Spleen (tissue), 11 donors: ENCODE measurements around the gene VSTM1. TPM values are rescaled to one million over a fixed set of nuclear protein-coding genes. Genes with fewer than 3 reads are reported as not detected.

Experiments used
- DNase-seq: peaks from one replicate; pipeline ENCODE4 v3.0.0-alpha.2; 2020
- H3K27ac ChIP-seq, 8 donors: fragments of 200-600 bp; sonication (generic) in 7 of 8; 1 replicate in 4 of 8; 2 replicates in 4 of 8; pipeline versions ENCODE4 v1.5.0 to v1.8.0; 2016 to 2021; ENCODE audit warnings: inconsistent platforms in 4 of 8, mild to moderate bottlenecking in 4 of 8, moderate library complexity in 1 of 8
- H3K27me3 ChIP-seq, 7 donors: fragments of 200-600 bp; sonication (generic) in 6 of 7; replicated peaks in 1 of 7; 1 replicate in 4 of 7; 2 replicates in 3 of 7; pipeline versions ENCODE4 v1.5.0 to v1.8.0; 2016 to 2021; ENCODE audit warnings: inconsistent platforms in 3 of 7, mild to moderate bottlenecking in 1 of 7
- H3K36me3 ChIP-seq, 6 donors: fragments of 200-600 bp; sonication (generic) in 5 of 6; 1 replicate in 4 of 6; 2 replicates in 2 of 6; pipeline versions ENCODE4 v1.5.0 to v1.8.0; 2016 to 2021; ENCODE audit warnings: inconsistent platforms in 2 of 6
- H3K4me1 ChIP-seq, 6 donors: fragments of 200-600 bp; sonication (generic) in 5 of 6; 1 replicate in 3 of 6; 2 replicates in 3 of 6; pipeline versions ENCODE4 v1.5.0 to v1.8.0; 2016 to 2021; ENCODE audit warnings: inconsistent platforms in 3 of 6
- H3K4me3 ChIP-seq, 8 donors: fragments of 200-600 bp; sonication (generic) in 7 of 8; 1 replicate in 4 of 8; 2 replicates in 4 of 8; pipeline versions ENCODE4 v1.5.0 to v1.8.0; 2016 to 2021; ENCODE audit warnings: inconsistent platforms in 4 of 8, mild to moderate bottlenecking in 4 of 8, moderate library complexity in 2 of 8
- H3K9me3 ChIP-seq, 8 donors: fragments of 200-600 bp; sonication (generic) in 7 of 8; 1 replicate in 4 of 8; 2 replicates in 4 of 8; pipeline versions ENCODE4 v1.5.0 to v1.8.0; 2016 to 2021; ENCODE audit warnings: inconsistent platforms in 4 of 8
- POLR2A ChIP-seq, 3 donors: fragments of 450-650 bp; IDR thresholded peaks; one replicate each; pipeline ENCODE4 v1.5.1; 2017; ENCODE audit warnings: antibody characterized with exemption in 3 of 3, mild to moderate bottlenecking in 1 of 3
- POLR2AphosphoS5 ChIP-seq, 3 donors: sonication (generic); formaldehyde crosslinking; IDR thresholded peaks; one replicate each; pipeline ENCODE4 v1.5.1; 2017; ENCODE audit warnings: antibody characterized with exemption in 3 of 3
- WGBS, 5 donors: extraction: QIAGEN DNeasy Blood & Tissue Kit in 3 of 5; methylation state at CpG; one replicate each; pipeline versions ENCODE4 v1.1.5 to v1.1.7; 2013 to 2018; 5-methylcytosine and 5-hydroxymethylcytosine counted together
- intact Hi-C: fragments of 100-400 bp; cut with DNase I; formaldehyde crosslinking; loops from one replicate; pipeline ENCODE4 v1.15.0; 2023; ENCODE audit warnings: low total_unique reads
- polyA plus RNA-seq, 3 donors: library from polyadenylated mRNA; stranded (reverse); fragments of 200-250 nt; gene quantifications; one replicate each; pipeline ENCODE4 v1.2.1, GENCODE V29; 2013
- total RNA-seq, 7 donors: library from RNA; depleted of rRNA in 3 of 7; stranded (reverse); fragments of >200 nt in 3 of 7; fragmentation: NEBNext Ultra II Directional in 4 of 7; extraction: Animal tissue kit (Norgen Biotek cat#: 25700) in 4 of 7; gene quantifications; one replicate each; pipeline versions ENCODE4 v1.1.0 to v1.2.1, GENCODE V29; 2016 to 2021
- TF ChIP-seq, protein P1 (sequence below), 11 experiments: fragments of 200-600 bp in 7 of 11; fragments of 450-650 bp in 4 of 11; sonication (generic) in 4 of 11; IDR thresholded peaks in 8 of 11; conservative IDR thresholded peaks in 3 of 11; 1 replicate in 7 of 11; 2 replicates in 4 of 11; pipeline versions ENCODE4 v1.4.0 to v1.8.0; 2016 to 2021; ENCODE audit warnings: antibody characterized with exemption in 11 of 11, inconsistent platforms in 4 of 11, mild to moderate bottlenecking in 1 of 11
- donor health status: healthy with polysubstance abuse.
- donor health status: DM: no; HTN: no; CAD: no; lungs with moderate emphysema.
- donor health status: DM: no; HTN: no; CAD: no.
- donor health status: Bipolar disorder and iron deficiency.
- donor health status: healthy.
- donor health status: DM: no; HTN: no; CAD: no.
- donor health status: DM: yes; HTN: yes; CAD: no.

VSTM1 gene
- total and polyA plus RNA-seq, 10 donors = 0.32 to 13.3 (median 5.3) TPM; not detected in 1

DNA sequence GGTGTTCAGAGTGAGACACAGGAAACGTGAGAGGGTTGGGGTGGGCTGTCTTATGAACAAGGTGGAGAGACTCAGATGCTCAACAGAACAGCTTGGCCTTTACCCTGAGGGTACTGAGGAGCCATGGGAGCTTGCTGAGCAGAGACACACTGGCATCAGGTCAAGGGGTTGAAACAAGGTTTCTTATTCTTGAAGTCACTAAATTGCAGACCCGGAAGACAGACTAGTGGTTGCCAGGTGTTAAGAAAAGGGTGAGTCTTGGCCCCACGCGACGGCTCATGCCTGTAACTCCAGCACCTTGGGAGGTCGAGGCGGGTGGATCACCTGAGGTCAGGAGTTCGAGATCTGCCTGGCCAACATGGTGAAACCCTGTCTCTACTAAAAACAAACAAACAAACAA lies 49.8 kb downstream of the VSTM1 start:
- peaks cover 0 to 80% (median 3%) of the 10 kb centered on the region in 7 donors for H3K27me3 ChIP-seq
- 81 to 88% (median 86%) methylated on average over 7 to 8 of the region's 8 CpGs for WGBS, 5 donors

DNA sequence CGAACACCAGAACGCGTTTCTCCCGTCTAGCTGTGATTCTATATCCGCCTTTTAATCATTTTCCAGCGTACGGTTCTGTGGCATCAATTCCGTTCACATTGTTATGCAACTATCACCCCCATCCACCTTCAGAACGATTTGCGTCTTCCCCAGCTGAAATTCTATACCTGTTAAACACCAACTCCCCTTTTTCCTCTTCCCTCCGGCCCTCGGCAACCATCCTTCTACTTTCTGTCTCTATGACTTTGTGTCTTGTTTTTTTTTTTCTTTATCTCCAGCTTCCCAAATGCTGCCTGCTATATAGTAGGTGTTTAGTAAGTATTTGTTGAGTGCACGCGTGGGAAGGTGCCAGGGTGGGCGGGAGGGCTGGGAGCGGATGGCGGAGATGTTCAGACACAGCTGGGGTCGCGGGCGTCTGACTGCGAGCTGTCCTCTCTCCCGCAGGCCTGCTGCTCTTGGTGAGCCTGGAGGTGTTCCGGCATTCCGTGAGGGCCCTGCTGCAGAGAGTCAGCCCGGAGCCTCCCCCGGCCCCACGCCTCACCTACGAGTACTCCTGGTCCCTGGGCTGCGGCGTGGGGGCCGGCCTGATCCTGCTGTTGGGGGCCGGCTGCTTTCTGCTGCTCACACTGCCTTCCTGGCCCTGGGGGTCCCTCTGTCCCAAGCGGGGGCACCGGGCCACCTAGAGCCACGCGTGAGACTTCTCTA lies 52.0 kb downstream of the VSTM1 start:
- intact Hi-C loops = no loop called here
- TF ChIP-seq POLR2A (IDR thresholded peaks at IDR 0.05) = no peak
- no peak for TF ChIP-seq POLR2AphosphoS5 (IDR thresholded peaks at IDR 0.05)
- TF ChIP-seq, protein P1, sequence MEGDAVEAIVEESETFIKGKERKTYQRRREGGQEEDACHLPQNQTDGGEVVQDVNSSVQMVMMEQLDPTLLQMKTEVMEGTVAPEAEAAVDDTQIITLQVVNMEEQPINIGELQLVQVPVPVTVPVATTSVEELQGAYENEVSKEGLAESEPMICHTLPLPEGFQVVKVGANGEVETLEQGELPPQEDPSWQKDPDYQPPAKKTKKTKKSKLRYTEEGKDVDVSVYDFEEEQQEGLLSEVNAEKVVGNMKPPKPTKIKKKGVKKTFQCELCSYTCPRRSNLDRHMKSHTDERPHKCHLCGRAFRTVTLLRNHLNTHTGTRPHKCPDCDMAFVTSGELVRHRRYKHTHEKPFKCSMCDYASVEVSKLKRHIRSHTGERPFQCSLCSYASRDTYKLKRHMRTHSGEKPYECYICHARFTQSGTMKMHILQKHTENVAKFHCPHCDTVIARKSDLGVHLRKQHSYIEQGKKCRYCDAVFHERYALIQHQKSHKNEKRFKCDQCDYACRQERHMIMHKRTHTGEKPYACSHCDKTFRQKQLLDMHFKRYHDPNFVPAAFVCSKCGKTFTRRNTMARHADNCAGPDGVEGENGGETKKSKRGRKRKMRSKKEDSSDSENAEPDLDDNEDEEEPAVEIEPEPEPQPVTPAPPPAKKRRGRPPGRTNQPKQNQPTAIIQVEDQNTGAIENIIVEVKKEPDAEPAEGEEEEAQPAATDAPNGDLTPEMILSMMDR (IDR thresholded peaks at IDR 0.05 in 8 of 11, conservative IDR thresholded peaks at IDR 0.05 in 3 of 11) = no peak
- Histone ChIP-seq H3K4me1 (no peaks in the 10 kb centered on the region), H3K36me3 (no peaks in the 10 kb centered on the region), H3K27ac (no peak overlapping the region), H3K27me3 (peaks cover 0 to 91% (median 3%) of the 10 kb centered on the region in 7 donors), H3K9me3 (no peaks in the 10 kb centered on the region), H3K4me3 (no peak overlapping the region)
- 44 to 53% (median 44%) methylated on average over 24 to 36 of the region's 36 CpGs for WGBS, 5 donors
- DNase-seq = no peak

More for the DNA sequence above, 49.8 kb downstream of the VSTM1 start:
- DNase-seq = no peak
- H3K36me3 ChIP-seq = no peaks in the 10 kb centered on the region
- no peak overlapping the region for H3K27ac ChIP-seq
- H3K9me3 ChIP-seq = no peaks in the 10 kb centered on the region
- TF ChIP-seq POLR2A (IDR thresholded peaks at IDR 0.05) (no peak), POLR2AphosphoS5 (IDR thresholded peaks at IDR 0.05) (no peak)
- TF ChIP-seq, protein P1 (IDR thresholded peaks at IDR 0.05 in 8 of 11, conservative IDR thresholded peaks at IDR 0.05 in 3 of 11) = no peak
- H3K4me3 ChIP-seq = no peak overlapping the region
- intact Hi-C loops = no loop called here
- peaks cover 0 to 4% (median 0%) of the 10 kb centered on the region in 6 donors for H3K4me1 ChIP-seq

DNA sequence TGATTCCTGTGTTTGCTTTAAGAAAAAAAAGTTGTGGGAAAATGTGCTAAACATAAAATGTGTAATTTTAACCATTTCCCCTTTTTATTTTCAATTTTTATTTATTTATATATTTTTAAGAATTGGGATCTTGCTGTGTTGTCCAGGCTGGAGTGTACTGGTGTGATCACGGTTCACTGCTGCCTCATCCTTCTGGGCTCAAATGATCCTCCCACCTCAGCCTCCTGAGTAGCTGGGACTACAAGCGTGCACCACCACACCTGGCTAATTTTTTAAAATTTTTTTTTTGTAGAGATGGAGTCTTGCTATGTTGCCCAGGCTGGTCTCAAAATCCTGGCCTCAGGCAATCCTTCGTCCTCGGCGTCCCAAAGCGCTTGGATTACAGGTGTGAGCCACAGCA lies 53.2 kb downstream of the VSTM1 start:
- WGBS, 5 donors = 83 to 96% (median 93%) methylated on average over 6 of the region's 6 CpGs
- no peak overlapping the region for H3K4me3 ChIP-seq
- peaks cover 0 to 79% (median 3%) of the 10 kb centered on the region in 7 donors for H3K27me3 ChIP-seq
- H3K36me3 ChIP-seq = no peaks in the 10 kb centered on the region
- no peaks in the 10 kb centered on the region for H3K4me1 ChIP-seq
- TF ChIP-seq POLR2A (IDR thresholded peaks at IDR 0.05) = no peak
- H3K9me3 ChIP-seq = no peaks in the 10 kb centered on the region
- intact Hi-C loops = no loop called here
- DNase-seq = no peak
- no peak overlapping the region for H3K27ac ChIP-seq

DNA sequence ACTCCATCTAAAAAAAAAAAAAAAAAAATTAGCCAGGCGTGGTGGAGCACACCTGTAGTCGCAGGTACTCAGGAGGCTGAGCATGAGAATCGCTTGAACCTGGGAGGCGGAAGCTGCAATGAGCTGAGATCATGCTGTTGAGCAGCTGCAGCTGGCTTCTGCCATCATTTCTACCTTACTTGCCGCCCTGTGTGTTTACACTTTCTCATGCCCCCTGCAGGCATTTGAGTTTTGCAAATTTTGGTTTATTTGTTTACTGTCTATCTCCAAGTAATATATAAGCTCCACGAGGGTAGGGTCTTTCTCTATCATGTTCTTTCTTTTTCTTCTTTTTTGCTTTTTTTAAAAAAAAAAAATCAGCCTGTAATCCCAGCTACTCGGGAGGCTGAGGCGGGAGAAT lies 54.3 kb downstream of the VSTM1 start:
- no peak overlapping the region for H3K27ac ChIP-seq
- TF ChIP-seq, protein P1 (IDR thresholded peaks at IDR 0.05 in 8 of 11, conservative IDR thresholded peaks at IDR 0.05 in 3 of 11) = no peak
- TF ChIP-seq POLR2A (IDR thresholded peaks at IDR 0.05) (no peak), POLR2AphosphoS5 (IDR thresholded peaks at IDR 0.05) (no peak)
- intact Hi-C loops = no loop called here
- H3K4me1 ChIP-seq = no peaks in the 10 kb centered on the region
- H3K9me3 ChIP-seq = no peaks in the 10 kb centered on the region
- H3K36me3 ChIP-seq = no peaks in the 10 kb centered on the region
- WGBS, 5 donors = 78 to 87% (median 85%) methylated on average over 7 to 8 of the region's 8 CpGs
- H3K4me3 ChIP-seq = no peak overlapping the region
- no peak for DNase-seq
- H3K27me3 ChIP-seq = peaks cover 0 to 80% (median 3%) of the 10 kb centered on the region in 7 donors
